HL-60 (cell line): Measurements from ENCODE around the gene NOTCH2.
"Not testable (repeated sequence)": the region's sequence is repeated elsewhere in the genome, so short reads cannot be mapped to it uniquely, and the experiment has no call there.

Source experiments
- GABPA ChIP-seq: IDR thresholded peaks from 2 replicates; pipeline ENCODE4 v1.6.1; 2012; ENCODE audit warnings: low read depth
- POLR2AphosphoS5 ChIP-seq: IDR thresholded peaks from 2 replicates; pipeline ENCODE4 v1.6.1; 2012; ENCODE audit warnings: low read depth
- SPI1 ChIP-seq: IDR thresholded peaks from 2 replicates; pipeline ENCODE4 v1.6.1; 2012; ENCODE audit warnings: low read depth, mild to moderate bottlenecking, borderline replicate concordance
- TF ChIP-seq, protein P1 (sequence below): IDR thresholded peaks from one replicate; pipeline ENCODE4 v1.5.1; 2011; ENCODE audit warnings: low read length, control low read depth, inconsistent platforms; ENCODE audit not compliant: insufficient read depth
- TF ChIP-seq, protein P2 (sequence below): IDR thresholded peaks from 2 replicates; pipeline ENCODE4 v1.6.1; 2012; ENCODE audit warnings: low read depth; ENCODE audit not compliant: insufficient replicate concordance

- TF ChIP-seq, protein P1, sequence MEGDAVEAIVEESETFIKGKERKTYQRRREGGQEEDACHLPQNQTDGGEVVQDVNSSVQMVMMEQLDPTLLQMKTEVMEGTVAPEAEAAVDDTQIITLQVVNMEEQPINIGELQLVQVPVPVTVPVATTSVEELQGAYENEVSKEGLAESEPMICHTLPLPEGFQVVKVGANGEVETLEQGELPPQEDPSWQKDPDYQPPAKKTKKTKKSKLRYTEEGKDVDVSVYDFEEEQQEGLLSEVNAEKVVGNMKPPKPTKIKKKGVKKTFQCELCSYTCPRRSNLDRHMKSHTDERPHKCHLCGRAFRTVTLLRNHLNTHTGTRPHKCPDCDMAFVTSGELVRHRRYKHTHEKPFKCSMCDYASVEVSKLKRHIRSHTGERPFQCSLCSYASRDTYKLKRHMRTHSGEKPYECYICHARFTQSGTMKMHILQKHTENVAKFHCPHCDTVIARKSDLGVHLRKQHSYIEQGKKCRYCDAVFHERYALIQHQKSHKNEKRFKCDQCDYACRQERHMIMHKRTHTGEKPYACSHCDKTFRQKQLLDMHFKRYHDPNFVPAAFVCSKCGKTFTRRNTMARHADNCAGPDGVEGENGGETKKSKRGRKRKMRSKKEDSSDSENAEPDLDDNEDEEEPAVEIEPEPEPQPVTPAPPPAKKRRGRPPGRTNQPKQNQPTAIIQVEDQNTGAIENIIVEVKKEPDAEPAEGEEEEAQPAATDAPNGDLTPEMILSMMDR: not testable (repeated sequence)
- not testable (repeated sequence) for TF ChIP-seq SPI1, POLR2AphosphoS5, GABPA
- TF ChIP-seq, protein P2, sequence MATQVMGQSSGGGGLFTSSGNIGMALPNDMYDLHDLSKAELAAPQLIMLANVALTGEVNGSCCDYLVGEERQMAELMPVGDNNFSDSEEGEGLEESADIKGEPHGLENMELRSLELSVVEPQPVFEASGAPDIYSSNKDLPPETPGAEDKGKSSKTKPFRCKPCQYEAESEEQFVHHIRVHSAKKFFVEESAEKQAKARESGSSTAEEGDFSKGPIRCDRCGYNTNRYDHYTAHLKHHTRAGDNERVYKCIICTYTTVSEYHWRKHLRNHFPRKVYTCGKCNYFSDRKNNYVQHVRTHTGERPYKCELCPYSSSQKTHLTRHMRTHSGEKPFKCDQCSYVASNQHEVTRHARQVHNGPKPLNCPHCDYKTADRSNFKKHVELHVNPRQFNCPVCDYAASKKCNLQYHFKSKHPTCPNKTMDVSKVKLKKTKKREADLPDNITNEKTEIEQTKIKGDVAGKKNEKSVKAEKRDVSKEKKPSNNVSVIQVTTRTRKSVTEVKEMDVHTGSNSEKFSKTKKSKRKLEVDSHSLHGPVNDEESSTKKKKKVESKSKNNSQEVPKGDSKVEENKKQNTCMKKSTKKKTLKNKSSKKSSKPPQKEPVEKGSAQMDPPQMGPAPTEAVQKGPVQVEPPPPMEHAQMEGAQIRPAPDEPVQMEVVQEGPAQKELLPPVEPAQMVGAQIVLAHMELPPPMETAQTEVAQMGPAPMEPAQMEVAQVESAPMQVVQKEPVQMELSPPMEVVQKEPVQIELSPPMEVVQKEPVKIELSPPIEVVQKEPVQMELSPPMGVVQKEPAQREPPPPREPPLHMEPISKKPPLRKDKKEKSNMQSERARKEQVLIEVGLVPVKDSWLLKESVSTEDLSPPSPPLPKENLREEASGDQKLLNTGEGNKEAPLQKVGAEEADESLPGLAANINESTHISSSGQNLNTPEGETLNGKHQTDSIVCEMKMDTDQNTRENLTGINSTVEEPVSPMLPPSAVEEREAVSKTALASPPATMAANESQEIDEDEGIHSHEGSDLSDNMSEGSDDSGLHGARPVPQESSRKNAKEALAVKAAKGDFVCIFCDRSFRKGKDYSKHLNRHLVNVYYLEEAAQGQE: not testable (repeated sequence)
Measured at GRCh38 chr1:120032253-120032652, 37.2 kb downstream of the NOTCH2 start.
